HL-60 (cell line): Measurements from ENCODE around the gene ADAM11.

Source experiments
- DNase-seq, 2 experiments: peaks; one replicate each; pipeline ENCODE4 v3.0.0-alpha.2; 2010 to 2020; ENCODE audit warnings: low read depth in 1 of 2, low spot score in 1 of 2
- H3K27ac ChIP-seq: fragments of 250-450 bp; sonication (Bioruptor Pico); replicated peaks from 2 replicates; pipeline ENCODE4 v1.5.1; 2020; ENCODE audit warnings: mild to moderate bottlenecking, moderate library complexity
- H3K27me3 ChIP-seq: fragments of 250-450 bp; sonication (Bioruptor Pico); 2 replicates; pipeline ENCODE4 v1.5.1; 2021; ENCODE audit warnings: mild to moderate bottlenecking, moderate library complexity; ENCODE audit not compliant: insufficient read depth, poor library complexity, severe bottlenecking
- H3K4me3 ChIP-seq: replicated peaks from 2 replicates; pipeline ENCODE4 v1.5.1; 2011; ENCODE audit warnings: mild to moderate bottlenecking, control low read depth, low read length; ENCODE audit not compliant: insufficient read depth
- CTCF ChIP-seq: IDR thresholded peaks from one replicate; pipeline ENCODE4 v1.5.1; 2011; ENCODE audit warnings: low read length, control low read depth, inconsistent platforms; ENCODE audit not compliant: insufficient read depth
- GABPA ChIP-seq: IDR thresholded peaks from 2 replicates; pipeline ENCODE4 v1.6.1; 2012; ENCODE audit warnings: low read depth
- POLR2AphosphoS5 ChIP-seq: IDR thresholded peaks from 2 replicates; pipeline ENCODE4 v1.6.1; 2012; ENCODE audit warnings: low read depth
- REST ChIP-seq: IDR thresholded peaks from 2 replicates; pipeline ENCODE4 v1.6.1; 2012; ENCODE audit warnings: low read depth; ENCODE audit not compliant: insufficient replicate concordance
- SPI1 ChIP-seq: IDR thresholded peaks from 2 replicates; pipeline ENCODE4 v1.6.1; 2012; ENCODE audit warnings: low read depth, mild to moderate bottlenecking, borderline replicate concordance

The ADAM11 gene

GRCh38 chr17:44777394-44778348 lies 18.9 kb downstream of the ADAM11 start:
- DNase-seq = no peak
- no peaks in the 10 kb centered on the region for H3K27me3 ChIP-seq
- no peak overlapping the region for H3K27ac ChIP-seq
- H3K4me3 ChIP-seq = no peak overlapping the region
- no peak for TF ChIP-seq SPI1
- TF ChIP-seq POLR2AphosphoS5 = no peak
- no peak for TF ChIP-seq GABPA
- no peak for TF ChIP-seq REST
- TF ChIP-seq CTCF = no peak

GRCh38 chr17:44778656-44779210 lies 19.9 kb downstream of the ADAM11 start:
- no peak for DNase-seq
- no peak overlapping the region for H3K27ac ChIP-seq
- H3K4me3 ChIP-seq = no peak overlapping the region; the same call in 1 of the 2 replicates
- H3K27me3 ChIP-seq = no peaks in the 10 kb centered on the region
- TF ChIP-seq POLR2AphosphoS5 (no peak), GABPA (no peak), CTCF (no peak), SPI1 (no peak), REST (no peak)

- TF ChIP-seq REST = no peak
- peak; percentile 64 for TF ChIP-seq CTCF
- no peaks in the 10 kb centered on the region for H3K27me3 ChIP-seq
- H3K4me3 ChIP-seq = peak overlapping the region; percentile 34
- no peak overlapping the region for H3K27ac ChIP-seq
- peak in 1 of 2 experiments; percentile 78 for DNase-seq
Measured at GRCh38 chr17:44779211-44780025, 20.6 kb downstream of the ADAM11 start.
